HG02571 (cell line): Measurements from ENCODE around the gene USP47.

ENCODE experiments used
- ATAC-seq: cut with Tn5 transposase; IDR thresholded peaks from one replicate; pipeline ENCODE4 v1.9.1; 2021; ENCODE audit warnings: mild to moderate bottlenecking, moderate library complexity; ENCODE audit not compliant: unreplicated experiment

USP47 gene, protein sequence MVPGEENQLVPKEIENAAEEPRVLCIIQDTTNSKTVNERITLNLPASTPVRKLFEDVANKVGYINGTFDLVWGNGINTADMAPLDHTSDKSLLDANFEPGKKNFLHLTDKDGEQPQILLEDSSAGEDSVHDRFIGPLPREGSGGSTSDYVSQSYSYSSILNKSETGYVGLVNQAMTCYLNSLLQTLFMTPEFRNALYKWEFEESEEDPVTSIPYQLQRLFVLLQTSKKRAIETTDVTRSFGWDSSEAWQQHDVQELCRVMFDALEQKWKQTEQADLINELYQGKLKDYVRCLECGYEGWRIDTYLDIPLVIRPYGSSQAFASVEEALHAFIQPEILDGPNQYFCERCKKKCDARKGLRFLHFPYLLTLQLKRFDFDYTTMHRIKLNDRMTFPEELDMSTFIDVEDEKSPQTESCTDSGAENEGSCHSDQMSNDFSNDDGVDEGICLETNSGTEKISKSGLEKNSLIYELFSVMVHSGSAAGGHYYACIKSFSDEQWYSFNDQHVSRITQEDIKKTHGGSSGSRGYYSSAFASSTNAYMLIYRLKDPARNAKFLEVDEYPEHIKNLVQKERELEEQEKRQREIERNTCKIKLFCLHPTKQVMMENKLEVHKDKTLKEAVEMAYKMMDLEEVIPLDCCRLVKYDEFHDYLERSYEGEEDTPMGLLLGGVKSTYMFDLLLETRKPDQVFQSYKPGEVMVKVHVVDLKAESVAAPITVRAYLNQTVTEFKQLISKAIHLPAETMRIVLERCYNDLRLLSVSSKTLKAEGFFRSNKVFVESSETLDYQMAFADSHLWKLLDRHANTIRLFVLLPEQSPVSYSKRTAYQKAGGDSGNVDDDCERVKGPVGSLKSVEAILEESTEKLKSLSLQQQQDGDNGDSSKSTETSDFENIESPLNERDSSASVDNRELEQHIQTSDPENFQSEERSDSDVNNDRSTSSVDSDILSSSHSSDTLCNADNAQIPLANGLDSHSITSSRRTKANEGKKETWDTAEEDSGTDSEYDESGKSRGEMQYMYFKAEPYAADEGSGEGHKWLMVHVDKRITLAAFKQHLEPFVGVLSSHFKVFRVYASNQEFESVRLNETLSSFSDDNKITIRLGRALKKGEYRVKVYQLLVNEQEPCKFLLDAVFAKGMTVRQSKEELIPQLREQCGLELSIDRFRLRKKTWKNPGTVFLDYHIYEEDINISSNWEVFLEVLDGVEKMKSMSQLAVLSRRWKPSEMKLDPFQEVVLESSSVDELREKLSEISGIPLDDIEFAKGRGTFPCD (N-terminal part only)

DNA sequence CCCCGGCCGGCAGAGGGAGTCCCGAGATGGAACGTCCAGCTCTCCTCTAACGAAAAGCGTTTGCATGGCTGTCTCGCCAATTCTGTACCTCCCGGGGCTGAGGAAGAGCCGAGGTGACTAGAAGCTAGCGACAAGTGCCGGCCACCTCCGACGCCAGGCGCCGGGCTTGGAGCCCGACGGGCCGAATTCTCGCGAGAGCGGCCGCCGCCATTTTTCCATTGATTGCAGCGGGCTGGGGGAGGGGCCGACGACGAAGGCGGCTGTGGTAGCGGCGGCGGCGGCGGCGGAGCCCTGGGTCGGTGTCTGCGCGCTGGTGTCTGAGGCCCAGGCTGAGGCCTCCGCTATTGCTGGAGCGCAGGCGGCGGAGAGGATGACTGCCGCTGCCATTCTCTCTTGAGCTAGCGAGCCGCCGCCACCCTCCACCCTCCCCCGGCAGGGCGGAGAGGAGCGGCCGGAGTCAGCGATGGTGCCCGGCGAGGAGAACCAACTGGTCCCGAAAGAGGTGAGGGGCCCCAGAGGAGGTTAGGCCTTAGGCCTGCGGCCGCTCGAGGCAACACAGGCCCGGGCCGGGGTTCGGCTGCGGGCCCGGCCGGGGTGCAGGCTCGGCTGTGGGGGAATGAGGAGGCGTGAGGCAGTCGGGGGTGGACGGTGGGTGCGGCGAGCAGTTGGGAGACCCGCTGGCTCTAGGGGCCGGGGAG, at the start of gene USP47:
Gene USP47, plus strand, starts transcription at position 250 of the 698 bp plus-strand sequence. Its CDS starts 214 bp downstream, at position 464.
- peak; percentile 71 for ATAC-seq

GRCh38 chr11:11793073-11793472, 48.7 kb upstream of the USP47 start:
- ATAC-seq = no peak

GRCh38 chr11:11798586-11799438, 43.0 kb upstream of the USP47 start:
- no peak for ATAC-seq

GRCh38 chr11:11805228-11805627, 36.5 kb upstream of the USP47 start:
- no peak for ATAC-seq

GRCh38 chr11:11806074-11806473, 35.7 kb upstream of the USP47 start:
- no peak for ATAC-seq

- no peak for ATAC-seq
Measured at GRCh38 chr11:11806586-11806985, 35.2 kb upstream of the USP47 start.

- ATAC-seq = no peak
Measured at GRCh38 chr11:11807811-11808782, 33.7 kb upstream of the USP47 start.

DNA sequence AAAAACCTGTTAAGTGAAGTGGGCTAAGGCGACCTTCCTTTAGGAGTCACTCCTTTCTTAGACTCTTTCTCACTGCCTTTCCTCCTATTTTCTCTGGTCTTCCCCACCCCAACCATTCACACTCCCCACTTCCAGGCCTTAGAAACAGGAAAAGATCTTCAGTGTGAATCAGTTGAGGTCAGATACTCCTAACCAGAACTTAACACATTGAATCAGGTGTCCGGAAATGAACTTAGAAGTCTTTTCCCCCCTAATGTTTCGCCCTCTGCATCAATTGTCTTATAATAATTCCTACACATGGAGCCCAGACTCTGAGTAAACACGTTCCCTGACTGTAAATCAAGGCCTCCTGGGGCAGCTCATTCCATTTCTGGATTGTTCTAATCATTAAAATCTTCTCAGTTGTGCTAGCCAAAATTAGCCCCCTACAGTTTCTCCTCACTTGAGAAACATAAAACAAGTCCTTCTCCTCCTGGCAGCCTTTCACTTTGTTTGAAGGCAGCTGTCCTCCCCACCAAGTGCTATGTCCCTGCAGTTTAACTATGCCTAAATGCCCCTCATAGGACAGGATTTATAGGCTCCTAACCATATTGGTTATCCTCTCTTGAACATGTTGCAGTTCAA, 32.7 kb upstream of the USP47 start:
- no peak for ATAC-seq

DNA sequence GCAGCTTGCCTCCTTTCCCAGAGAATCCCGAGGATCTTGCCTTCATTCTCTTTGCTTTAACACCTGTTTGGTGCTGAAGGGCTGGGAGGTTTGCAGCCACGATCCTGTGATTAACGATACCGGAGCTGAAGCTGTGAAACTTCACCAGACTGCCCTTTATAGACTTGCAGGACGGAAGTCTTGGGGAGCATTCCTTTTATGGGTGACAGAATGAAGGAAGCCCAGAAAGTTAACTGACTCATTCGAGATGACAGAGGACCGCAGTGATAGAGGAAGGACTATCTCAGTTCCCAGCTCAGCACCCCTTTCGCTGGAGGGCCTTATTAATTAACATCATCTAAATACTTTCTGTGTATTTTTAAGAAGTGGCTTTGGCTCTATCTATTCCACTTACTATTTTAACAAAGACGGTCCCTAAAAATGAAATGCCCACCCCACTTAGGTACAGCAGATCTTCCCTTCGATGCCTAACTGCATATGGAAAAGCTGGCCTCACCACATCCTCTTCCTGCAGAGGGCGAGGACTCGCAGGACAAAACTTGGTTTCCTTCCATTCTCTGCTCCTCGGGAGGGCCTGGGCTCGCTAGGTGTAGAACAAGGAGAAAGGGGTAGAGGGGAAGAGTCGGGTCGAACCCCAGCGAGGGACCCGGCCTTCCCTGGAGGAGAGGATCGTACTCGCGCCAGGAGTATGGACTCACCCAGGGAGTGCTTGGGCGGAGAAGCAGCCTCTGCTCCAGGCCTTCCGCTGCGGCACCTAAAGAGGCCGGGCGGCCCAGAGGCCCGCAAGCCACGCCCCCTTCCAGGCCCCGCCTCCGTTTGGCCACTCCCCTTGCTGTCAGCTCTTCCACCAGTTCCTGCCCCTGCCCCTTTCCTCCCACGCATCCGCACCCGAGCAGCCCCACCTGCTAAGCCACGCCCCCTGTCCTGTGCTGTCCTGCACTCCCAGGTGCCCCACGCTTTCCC, 30.7 kb upstream of the USP47 start:
- ATAC-seq = no peak

GRCh38 chr11:11813288-11813962, 28.3 kb upstream of the USP47 start:
- ATAC-seq = no peak

- no peak for ATAC-seq
Measured at GRCh38 chr11:11814614-11815452, 26.9 kb upstream of the USP47 start.

GRCh38 chr11:11816511-11817314, 25.1 kb upstream of the USP47 start:
- ATAC-seq = no peak

DNA sequence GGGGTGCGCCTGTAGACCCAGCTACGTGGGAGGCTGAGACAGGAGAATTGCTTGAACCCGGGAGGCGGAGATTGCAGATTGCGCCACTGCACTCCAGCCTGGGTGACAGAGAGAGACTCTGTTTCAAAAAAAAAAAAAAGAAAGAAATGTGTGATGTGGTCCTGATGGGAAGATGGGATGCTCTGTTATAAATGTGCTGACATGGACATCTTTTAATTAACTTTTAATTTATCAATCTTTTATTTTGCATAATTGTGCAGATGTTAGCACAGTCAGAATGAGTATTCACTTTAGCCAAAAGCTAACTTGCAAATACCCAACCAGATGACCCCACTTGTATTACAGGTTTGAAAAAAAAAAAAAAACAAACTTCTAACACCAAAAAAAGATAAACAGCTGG, 23.8 kb upstream of the USP47 start:
- ATAC-seq = no peak

- ATAC-seq = no peak
Measured at GRCh38 chr11:11818529-11819121, 23.1 kb upstream of the USP47 start.
